Fibroblast of mammary gland (primary cell): ENCODE data around the gene COLEC11.

ENCODE experiments used
- DNase-seq: peaks from one replicate; pipeline ENCODE4 v3.0.0-alpha.2; 2010; ENCODE audit warnings: low read depth
- H3K4me3 ChIP-seq: 2 replicates; pipeline ENCODE4 v1.5.1; 2011; ENCODE audit warnings: low read depth, mild to moderate bottlenecking, low read length, moderate library complexity; ENCODE audit not compliant: control insufficient read depth
- CTCF ChIP-seq: conservative IDR thresholded peaks from 2 replicates; pipeline ENCODE4 v1.5.1; 2011; ENCODE audit warnings: low read depth, low read length, inconsistent platforms; ENCODE audit not compliant: control insufficient read depth, insufficient read depth

COLEC11 gene

DNA sequence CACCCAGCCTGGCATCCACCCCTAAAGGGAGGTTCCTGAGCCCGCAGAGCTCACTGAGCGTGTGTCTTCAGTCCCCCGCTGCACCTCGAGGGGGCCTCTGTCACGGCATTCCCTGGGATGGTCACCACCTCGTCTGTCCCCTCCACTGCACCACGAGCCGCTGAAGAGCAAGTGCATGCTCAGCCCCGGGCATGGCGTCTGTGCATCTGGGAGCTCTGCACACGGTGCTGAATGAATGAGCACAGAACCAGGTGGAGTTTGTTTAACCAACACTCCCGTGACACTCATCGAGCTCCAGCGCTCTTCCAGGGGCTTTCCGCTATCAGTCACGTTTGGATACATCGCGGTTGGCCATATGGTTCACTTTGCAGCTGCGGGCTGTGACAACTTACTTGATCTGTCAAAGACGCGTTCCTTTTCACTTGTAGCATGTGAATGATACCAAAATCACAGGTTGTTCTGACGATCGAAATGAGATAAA lies 72.3 kb downstream of the COLEC11 start:
- no peak for DNase-seq
- no peak overlapping the region for H3K4me3 ChIP-seq
- TF ChIP-seq CTCF: no peak

DNA sequence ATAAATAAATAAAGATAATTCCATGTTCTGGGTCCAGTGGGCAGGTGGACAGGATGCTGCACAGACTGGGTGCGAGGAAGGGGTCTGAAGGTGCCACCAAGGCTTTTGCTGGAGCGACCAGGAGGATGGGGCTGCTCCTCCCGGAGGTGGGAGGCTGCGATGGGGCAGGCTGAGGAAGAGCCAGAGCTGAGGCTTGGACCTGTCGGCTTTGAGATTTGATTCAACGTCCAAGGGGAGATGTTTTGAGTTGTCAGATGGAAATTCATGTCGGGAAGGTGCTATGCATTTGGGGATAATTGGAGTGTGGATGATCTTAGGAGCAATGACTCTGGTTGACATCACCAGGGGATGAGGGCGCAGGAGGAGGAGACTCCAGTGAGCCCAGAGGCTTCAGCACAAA lies 74.7 kb downstream of the COLEC11 start:
- TF ChIP-seq CTCF: no peak
- DNase-seq: no peak
- H3K4me3 ChIP-seq: no peak overlapping the region

GRCh38 chr2:3670376-3670775 lies 75.5 kb downstream of the COLEC11 start:
- no peak overlapping the region for H3K4me3 ChIP-seq
- no peak for TF ChIP-seq CTCF
- DNase-seq: no peak

GRCh38 chr2:3670941-3671340 lies 76.0 kb downstream of the COLEC11 start:
- H3K4me3 ChIP-seq: no peak overlapping the region
- no peak for TF ChIP-seq CTCF
- no peak for DNase-seq

DNA sequence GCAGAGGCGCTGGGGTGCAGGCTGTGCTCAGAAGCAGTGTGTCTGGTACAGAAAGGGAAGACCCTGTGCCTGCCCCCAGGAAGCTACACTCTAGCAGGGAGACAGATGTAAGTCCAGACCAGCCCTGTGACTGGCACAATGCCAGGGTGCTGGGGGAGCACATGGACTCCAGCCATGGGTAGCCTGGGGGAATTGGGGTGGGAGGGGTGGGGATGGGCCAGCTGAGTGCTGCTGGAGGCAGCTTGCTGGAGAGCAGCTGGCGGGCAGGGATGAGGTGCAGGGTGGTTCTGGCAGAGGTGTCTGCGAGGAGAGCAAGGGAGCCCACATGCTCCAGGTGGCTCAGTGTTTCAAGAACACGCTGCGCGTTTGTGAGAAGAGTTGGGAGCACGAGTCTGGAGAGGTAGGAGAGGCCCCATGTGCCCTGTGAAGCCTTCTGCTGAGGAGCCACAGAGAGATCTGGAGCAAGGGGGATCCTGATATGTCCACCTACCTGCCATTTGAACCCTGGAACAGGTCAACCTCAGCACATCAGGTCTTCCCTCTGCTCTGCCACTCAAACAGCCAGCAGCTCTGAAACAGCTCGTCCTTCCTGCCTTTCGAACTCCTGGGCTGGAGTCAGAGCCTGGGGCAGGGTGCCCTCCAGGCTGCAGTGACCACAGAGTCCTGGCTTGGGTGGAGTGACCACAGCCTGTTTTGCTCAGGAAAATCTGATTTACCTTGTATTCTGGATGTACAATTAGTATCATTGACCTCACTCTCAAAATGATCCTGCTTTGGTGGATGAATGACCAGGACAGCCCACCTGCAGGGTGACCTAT lies 78.2 kb downstream of the COLEC11 start:
- no peak for DNase-seq
- no peak overlapping the region for H3K4me3 ChIP-seq
- no peak for TF ChIP-seq CTCF

GRCh38 chr2:3674066-3674845 lies 79.3 kb downstream of the COLEC11 start:
- TF ChIP-seq CTCF: no peak
- DNase-seq: no peak
- H3K4me3 ChIP-seq: no peak overlapping the region
